Right kidney (tissue), 9 donors: ENCODE measurements around the gene HP.
"Not testable (repeated sequence)": the region's sequence is repeated elsewhere in the genome, so short reads cannot be mapped to it uniquely, and the experiment has no call there.

Experiments
- DNase-seq: peaks from one replicate; pipeline ENCODE4 v3.0.0-alpha.2; 2016
- long read RNA-seq, 8 donors: transcript quantifications; one replicate each; lab custom pipeline, GENCODE V29; 2026

The HP gene, protein sequence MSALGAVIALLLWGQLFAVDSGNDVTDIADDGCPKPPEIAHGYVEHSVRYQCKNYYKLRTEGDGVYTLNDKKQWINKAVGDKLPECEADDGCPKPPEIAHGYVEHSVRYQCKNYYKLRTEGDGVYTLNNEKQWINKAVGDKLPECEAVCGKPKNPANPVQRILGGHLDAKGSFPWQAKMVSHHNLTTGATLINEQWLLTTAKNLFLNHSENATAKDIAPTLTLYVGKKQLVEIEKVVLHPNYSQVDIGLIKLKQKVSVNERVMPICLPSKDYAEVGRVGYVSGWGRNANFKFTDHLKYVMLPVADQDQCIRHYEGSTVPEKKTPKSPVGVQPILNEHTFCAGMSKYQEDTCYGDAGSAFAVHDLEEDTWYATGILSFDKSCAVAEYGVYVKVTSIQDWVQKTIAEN
- long read RNA-seq, donor 1, result 0 reads
- long read RNA-seq, donor 2, result 0 reads
- long read RNA-seq, donor 3, result 0 reads
- long read RNA-seq, donor 4, result 0 reads
- long read RNA-seq, donor 5, result 0 reads
- long read RNA-seq, donor 6, result 0 reads
- long read RNA-seq, donor 7, result 0 reads
- long read RNA-seq, donor 8, result 0 reads

DNA sequence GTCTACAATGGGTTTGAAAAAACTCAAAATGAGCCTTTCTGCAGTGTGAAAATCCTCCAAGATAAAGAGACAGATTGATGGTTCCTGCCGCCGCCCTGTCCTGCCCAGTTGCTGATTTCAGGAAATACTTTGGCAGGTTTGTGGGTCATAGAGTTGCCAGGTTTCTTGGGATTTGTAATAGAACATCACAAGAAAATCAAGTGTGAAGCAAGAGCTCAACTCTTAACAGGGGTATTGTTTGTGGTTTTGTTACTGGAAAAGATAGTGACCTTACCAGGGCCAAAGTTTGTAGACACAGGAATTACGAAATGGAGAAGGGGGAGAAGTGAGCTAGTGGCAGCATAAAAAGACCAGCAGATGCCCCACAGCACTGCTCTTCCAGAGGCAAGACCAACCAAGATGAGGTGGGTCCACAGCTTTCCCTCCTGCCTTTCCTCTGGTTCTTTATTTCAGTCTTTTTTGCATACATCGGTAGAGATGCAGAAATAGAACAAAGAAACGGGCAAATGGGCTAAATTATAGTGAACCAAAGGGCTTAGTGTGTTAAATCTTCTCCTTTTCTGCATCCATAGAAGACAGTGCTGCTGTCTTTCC is at the start of gene HP:
TSS of gene HP (plus strand) at position 252 of the 594 bp plus-strand sequence. CDS start at position 400, 148 bp downstream.
- not testable (repeated sequence) for DNase-seq

DNA sequence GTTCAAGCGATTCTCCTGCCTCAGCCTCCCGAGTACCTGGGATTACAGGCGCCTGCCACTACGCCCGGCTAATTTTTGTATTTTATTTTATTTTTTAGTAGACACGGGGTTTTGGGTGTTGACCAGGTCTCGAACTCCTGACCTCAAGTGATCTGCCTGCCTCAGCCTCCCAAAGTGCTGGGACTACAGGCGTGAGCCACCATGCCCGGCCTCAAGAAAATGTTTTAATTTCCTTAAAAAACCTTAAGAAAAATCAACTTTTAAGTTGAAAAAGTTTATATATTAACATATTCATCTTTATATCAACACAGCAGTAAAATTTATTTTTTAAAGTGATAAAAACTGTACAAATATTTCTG is 46.3 kb upstream of the HP start:
- DNase-seq, result not testable (repeated sequence)

DNA sequence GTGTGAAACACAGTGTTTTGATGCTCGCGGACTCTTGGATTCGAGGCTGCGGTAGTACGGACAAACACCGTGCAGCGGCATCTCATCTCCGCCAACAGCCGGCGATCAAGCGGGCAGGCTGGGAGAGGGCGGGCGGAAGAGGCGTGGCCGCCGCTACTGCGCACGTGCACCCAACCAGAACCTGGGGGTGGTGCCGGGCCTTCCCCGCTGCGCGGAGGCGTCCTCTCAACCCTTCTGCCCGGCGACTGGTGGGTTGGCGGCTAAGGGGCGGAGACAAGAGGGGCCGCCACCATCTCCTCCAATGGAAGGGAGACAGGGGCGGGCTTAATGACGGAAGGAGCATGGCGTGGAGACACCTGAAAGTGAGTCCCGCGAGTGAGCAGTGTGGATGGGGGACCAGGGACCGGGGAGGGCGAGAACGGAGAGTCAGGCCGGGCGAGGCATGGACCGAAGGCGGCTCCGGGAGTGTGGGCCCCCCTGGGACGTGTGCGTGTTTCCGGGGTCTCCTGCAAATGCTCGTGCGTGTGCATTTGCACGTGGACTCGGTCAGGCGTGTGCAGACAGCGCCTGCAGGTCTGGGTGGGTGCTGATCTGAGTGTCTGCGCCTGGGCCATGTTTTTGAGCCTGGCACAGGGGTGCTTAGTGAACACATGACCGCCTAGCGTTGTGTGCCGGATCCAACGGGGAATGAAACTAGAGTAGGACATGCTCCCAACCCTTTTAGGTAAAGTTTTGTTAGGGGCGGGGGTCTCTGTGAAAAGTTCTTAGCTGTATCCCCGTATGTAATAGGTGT is 45.7 kb upstream of the HP start, which contains the start of gene DHODH:
TSS of gene DHODH (plus strand) at position 321 of the 793 bp plus-strand sequence. CDS start at position 342, 21 bp downstream.
- DNase-seq, result peak; percentile 90

DNA sequence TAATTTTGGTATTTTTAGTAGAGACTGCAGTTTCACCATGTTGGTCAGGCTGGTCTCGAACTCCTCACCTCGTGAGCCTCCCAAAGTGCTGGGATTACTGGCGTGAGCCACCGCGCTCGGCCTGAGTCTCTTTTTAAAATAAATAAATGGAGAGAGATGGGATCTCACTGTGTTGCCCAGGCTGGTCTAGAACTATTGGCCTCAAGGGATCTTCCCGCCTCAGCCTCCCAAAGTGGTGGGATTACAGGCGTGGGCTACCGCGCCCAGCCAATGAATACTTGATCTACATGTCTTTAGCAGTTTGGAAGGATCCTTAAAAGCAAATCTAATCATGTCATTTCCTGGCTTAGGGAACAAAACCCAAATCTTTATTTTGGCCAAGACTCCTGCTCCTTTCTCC is 44.5 kb upstream of the HP start:
- DNase-seq, result no peak

DNA sequence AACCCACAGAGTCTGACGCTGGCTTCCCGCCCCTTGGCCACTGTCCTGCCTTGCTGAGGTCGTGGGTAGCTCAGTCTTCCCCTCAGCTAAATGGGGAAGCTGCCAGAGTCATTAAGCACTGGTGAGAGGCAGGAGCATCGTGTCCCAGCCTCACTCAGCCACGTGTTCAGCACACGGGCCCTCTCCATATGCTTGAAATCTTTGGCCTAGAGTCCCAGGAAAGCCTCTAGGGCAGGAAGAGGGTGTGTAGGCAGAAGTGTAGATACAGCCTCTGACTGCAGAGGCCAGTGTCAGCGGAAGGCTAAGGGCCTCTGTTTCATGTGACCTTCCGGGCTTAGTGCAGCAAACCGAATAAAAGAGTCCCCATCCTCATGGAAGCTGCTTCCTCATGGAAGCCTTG is 41.7 kb upstream of the HP start:
- no peak for DNase-seq

DNA sequence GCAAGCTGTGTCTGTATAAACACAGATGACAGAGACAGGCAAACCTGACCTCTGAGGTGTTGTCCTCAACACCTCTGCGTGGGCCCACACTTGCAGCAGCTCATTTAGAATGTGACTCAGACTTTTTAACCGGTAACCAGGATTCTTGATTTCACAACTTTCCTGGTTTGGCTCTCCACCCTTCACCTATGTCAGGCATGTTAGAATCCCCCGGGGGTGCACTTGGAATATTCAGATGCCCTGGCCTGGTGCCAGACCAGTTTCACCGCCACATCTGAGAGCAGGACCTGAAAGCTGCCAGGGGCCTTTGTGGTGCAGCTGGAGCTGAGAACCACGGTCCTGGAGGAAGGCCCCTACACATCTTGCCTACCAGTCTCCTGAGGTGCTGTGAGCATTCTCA is 40.9 kb upstream of the HP start:
- no peak for DNase-seq

DNA sequence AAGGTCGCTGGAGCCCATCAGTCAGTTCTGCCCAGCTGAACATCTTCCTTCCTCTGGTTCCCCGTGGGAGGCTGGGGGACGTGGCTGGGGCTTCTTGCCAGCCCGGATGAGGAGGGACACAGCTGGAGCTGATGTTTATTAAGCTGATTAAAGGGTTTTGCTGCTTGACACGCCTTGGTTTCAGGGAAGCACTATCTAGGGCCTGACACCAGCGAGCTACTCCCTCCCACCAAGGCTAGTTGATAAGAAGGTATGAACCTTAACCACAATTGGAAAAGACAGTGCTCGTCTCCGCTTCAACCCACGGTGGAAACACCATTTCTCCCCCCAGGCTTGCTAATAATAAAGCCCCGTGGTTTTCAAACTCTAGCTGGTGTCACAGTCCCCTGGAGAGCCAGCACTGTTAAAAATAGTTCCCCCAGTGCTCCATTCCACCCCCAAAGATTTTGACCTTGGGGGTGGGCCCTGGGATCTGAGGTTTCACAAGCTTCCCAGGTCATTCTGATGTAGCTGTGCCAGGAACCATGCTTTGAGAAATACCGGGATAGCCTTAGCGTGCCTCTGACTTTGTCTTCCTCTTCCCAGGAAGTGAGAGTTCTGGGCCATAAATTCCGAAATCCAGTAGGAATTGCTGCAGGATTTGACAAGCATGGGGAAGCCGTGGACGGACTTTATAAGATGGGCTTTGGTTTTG is 40.3 kb upstream of the HP start:
- no peak for DNase-seq

DNA sequence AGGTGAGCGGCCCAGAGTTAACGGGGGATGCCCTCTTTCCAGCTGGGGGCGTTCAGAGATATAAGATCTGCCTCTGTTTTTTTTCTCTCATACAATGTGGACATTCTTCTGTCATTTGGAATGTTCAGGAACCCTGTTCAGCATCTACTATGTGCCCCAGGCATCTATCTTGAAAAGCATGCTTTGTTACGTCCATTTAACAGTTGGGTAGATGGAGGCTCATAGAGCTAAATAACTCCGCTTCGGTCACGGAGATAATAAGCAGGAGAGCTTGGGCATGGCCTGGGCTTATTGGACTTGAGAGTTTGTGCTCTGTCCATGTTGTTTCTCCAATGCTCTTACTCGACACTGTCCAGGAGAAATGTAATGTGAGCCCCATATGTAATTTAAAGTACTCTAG is 39.6 kb upstream of the HP start:
- DNase-seq, result no peak

DNA sequence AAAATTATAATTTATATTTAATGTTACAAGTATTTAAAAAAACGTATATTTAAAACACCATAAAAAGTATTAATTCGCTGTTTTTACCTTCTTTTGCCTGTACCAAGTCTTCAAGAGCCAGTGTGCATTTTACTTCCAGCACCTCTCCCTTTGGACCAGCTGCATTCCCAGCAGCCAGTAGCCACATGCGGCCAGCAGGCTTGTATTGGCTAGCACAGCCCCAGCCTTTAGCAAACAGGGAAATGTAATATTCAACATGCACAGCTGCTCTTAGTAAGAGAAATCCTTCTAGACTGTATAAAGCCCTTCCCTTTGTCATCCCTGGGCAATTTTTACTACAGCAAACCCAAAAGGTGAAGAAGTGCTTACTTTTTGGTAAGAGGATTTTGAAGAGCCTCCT is 39.2 kb upstream of the HP start:
- DNase-seq, result no peak

DNA sequence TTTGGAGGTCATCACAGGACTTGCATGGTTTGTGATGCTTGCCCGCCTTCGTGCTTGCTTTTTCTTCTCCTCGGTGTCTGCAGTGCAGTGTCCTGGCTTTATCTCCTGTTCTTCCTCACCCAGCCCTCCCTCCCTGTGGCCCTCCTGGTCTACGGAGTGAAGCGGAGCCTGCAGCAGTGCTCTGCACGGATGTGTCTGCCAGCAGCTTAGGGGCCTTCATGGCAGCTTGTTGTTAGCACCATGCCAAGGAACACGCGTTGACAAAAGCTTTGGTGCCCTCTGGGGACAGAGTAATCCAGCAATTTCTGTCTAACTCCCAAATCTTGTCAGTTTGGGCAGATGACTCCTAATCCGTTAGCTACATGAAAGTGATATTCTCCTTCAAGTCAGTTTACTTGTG is 35.8 kb upstream of the HP start:
- DNase-seq, result no peak

DNA sequence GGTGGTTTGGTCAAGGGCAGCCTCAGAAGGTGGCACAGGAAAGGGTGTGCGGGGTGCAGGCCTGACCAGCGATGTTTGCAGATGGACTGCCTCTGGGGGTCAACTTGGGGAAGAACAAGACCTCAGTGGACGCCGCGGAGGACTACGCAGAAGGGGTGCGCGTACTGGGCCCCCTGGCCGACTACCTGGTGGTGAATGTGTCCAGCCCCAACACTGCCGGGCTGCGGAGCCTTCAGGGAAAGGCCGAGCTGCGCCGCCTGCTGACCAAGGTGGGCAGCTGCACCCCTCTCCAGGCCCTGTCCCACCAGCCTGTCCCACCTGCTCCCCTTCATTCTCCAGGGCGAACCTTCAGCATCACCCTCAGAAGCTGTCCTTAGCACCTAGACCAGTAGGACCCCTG is 33.3 kb upstream of the HP start:
- DNase-seq, result no peak

DNA sequence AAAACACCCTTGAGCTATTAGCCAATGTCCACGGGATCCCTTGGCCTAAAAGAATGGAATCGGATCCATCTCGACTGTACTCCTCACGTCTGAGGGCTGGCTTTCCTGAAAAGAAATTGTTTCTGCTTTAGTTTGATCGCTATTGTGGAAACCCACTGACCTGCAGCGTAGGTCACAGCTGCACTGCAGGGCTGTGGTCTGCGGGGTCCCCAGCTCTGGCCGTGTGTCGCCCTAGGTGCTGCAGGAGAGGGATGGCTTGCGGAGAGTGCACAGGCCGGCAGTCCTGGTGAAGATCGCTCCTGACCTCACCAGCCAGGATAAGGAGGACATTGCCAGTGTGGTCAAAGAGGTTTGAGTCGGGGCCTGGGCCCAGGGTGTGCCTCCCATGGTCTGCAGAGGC is 32.2 kb upstream of the HP start:
- DNase-seq, result no peak

DNA sequence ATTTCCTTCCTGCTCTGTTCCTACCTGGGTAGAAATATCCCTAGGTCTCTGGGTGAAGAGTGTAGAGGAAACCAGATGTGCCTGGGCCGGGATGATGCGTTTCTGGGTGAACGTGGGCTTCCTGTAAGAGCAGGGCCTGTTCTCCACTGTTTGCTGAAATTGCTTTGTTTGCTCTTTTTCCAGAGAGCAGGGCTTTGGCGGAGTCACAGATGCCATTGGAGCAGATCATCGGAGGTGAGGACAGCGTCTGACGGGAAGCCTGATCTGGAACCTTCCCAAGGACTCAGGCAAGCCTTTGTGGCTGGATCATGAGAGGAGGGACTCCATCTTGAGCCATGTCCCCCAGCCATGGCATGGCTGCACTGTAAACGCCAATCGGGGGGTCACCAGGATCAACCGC is 30.3 kb upstream of the HP start:
- no peak for DNase-seq

DNA sequence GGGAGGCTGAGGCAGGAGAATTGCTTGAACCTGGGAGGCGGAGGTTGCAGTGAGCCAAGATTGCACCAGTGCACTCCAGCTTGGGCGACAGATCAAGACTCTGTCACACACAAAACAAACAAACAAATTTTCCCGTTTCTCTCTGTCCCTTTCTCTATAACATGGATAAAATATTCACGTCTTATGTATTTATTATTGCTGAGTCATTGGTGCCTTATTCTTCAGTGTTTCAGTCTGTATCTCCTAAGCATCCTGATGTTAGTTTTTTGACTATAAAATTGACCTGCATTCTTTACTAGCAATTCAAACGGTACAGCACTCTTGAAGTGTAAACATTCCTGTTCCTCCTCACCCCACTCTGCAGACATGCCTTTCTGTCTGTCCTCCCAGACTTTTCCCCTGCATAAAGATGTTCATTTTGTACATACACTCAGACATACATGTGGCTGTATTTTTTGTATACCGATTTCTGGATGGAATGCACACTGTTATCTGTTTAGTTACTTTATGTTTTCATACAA is 29.4 kb upstream of the HP start:
- no peak for DNase-seq

DNA sequence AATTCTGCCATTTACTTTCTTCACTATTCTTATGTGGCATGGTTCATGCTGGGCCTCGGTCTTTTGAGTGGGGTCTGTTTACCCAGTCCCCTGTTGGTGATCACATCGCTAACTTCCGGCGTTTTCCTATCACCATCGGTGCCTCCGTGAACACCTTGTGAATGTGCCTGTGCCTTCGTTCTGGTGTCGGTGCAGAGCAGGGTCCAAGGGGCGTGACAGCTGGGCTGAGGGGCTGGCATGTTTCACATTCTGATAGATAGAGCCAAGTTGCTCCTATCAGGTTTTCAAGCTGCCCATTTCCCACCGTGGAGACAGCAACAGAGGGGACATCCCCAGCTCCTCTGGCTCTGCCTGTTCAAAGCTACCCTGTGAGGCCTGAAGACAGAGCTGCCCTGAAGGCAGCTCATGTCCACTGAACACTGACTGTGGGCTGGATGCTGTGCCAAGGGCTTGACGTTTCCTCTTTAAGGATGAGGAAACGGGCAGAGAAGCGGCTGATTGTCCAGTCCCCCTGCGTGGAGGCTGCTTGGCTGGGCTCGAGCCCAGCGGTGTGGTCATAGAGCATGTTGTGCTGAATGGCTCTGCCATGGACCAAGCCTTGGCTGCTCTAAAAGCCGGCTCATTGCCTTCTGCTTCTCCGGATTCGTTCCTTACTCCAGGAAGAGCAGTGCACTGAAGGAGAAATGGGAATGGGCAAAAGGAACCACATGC is 28.7 kb upstream of the HP start:
- no peak for DNase-seq

DNA sequence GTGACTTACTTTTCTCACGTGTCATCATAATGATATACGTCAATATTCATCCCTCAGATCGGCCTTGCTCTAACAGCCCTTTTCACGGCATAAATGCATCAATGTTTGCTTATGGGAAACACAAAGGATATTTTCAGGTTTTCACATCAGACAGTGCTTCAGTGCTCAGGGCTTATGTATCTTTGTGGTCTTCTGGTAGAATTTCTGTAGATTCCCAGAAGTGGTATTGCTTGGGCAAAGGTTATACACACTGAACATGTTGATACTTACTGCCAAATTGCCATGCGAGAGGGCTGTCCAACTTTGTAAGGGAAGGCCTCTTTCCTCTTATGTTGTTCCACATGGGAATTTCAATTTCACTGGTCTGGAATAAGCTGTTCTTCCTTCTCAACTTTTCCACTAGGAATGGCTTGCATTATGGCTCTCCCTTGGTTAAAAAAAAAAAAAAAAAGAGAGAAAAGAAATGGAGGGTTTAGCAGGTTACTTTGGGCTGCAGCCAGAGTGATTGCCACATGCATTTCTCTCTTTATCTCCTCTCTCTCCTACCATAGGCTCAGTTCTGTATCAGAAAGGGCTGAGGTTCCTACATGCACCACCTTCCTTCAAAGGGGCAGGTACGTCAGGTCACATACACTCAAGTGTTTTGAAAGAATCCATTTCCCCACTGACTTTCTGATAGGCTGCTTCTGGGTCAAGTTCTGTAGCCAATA is 26.5 kb upstream of the HP start:
- DNase-seq, result no peak

DNA sequence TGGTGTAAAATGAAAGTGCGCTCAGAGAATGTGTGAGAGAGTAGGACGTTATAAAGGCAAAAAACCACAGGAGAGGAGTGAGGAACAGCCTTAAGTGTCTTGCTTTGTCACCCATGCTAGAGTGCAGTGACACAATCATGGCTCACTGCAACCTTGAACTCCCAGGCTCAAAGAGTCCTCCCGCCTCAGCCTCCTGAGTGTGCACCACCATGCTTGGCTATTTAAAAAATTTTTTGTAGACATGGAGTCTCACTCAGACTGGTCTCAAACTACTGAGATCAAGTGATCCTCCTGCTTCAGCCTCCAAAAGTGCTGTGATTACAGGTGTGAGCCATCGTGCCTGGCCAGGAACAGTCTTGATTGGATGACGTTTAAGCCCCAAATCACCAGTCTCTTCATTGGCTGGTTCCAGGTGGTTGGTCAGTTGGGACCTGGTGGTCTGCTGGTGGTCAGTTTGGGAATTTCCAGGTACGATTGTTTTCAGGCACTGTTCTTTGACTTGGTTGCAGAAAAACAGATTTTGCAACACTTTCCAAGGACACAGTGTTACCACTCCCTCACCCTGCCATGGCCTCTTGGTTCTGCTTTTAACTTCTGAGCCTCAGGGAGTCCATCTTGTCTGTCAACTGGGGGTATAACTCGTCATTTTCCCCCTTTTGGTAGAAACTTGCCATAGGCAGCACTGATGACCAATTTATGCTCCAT is 24.6 kb upstream of the HP start:
- no peak for DNase-seq

DNA sequence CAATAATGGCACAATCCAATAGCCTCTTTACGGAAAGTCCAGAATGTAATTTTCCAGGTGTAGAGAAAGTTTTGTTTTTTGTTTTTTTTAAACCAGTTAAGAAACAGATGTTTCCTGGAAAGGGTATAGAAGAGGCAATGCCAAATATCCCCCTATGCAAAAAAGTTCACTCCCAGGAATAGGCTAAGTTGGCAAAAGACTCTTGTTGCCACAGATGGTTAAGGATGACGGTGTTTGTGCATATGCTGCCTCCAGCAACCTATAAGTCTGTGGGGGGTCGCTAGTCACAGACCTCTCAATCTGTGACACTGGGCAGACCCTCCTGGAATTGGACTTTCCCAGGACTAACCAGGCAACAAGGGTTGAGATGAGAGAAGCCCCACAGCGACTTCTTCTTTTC is 20.9 kb upstream of the HP start:
- no peak for DNase-seq

DNA sequence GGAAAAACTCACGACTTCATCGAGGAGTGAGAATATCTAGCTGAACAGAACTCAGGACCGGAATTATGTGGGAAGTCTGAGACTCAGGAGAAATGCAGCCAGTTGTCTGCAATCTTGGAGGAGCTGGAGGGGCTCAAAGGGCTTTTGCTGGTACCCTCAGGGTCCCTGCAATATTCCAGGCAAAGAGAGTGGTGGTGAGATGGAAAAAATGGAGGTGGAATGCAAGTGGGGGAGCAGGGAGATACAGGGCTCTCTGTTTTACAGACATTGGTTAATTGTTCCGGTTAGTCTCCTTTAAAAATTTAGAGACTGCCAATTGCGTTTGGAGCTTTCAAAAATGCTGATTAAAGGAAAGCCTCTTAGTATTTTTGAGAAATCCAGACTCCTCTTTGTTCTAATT is 18.2 kb upstream of the HP start:
- DNase-seq, result no peak

DNA sequence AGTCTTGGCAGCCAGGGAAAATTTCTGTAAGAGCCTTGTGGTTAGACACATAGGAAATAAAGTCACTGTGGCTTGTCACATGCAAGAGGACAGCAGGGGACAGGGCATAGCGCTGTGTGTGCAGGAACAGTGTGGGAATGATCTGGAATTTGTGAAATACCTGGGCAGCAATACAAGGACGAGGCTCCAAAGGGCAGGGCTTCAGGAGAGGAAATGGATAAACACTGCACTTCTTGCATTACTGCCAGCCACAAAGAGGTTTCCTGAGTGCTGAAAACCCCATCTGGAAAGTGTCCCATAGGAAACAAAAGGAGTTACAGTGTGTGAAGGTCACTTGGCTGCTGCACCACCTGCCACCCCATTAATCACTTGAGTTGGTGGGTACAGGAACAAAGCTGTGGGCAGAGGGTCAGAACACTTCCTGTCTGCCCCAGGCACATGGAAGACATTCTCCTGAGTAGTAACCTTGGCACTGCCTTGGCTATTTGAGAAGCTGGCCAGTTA is 12.1 kb upstream of the HP start:
- peak; percentile 12 for DNase-seq
